Smooth muscle cell (in vitro differentiated cells): ENCODE results near the gene FAM107B. TPM values are rescaled to one million over a fixed set of nuclear protein-coding genes. Genes with fewer than 3 reads are reported as not detected.

Source experiments
- DNase-seq: peaks from one replicate; lab custom pipeline; 2025; ENCODE audit not compliant: unreplicated experiment; lab: John Stamatoyannopoulos, UW
- H2AFZ ChIP-seq: fragments of 200-600 bp; sonication (generic); 2 replicates; pipeline ENCODE4 v1.6.0; 2016; ENCODE audit warnings: antibody characterized with exemption, low read depth, mild to moderate bottlenecking
- H3F3A ChIP-seq: fragments of 200-600 bp; sonication (generic); 2 replicates; pipeline ENCODE4 v1.6.0; 2017; ENCODE audit warnings: antibody characterized with exemption, low read depth
- H3K27ac ChIP-seq: fragments of 200-600 bp; sonication (generic); 2 replicates; pipeline ENCODE4 v1.5.1; 2016; ENCODE audit warnings: low read depth, mild to moderate bottlenecking
- H3K27me3 ChIP-seq: fragments of 200-600 bp; sonication (generic); 2 replicates; pipeline ENCODE4 v1.6.1; 2016; ENCODE audit warnings: low read depth, mild to moderate bottlenecking
- H3K36me3 ChIP-seq: fragments of 200-600 bp; sonication (generic); 2 replicates; pipeline ENCODE4 v1.5.1; 2016; ENCODE audit warnings: low read depth
- H3K4me1 ChIP-seq: fragments of 200-600 bp; sonication (generic); 2 replicates; pipeline ENCODE4 v1.5.1; 2016; ENCODE audit warnings: low read depth
- H3K4me2 ChIP-seq: fragments of 200-600 bp; sonication (generic); 2 replicates; pipeline ENCODE4 v1.6.0; 2016; ENCODE audit warnings: mild to moderate bottlenecking
- H3K4me3 ChIP-seq: fragments of 200-600 bp; sonication (generic); 2 replicates; pipeline ENCODE4 v1.5.1; 2016; ENCODE audit warnings: mild to moderate bottlenecking
- H3K79me2 ChIP-seq: fragments of 200-600 bp; sonication (generic); 2 replicates; pipeline ENCODE4 v1.6.0; 2016; ENCODE audit warnings: low read depth, mild to moderate bottlenecking
- H3K9ac ChIP-seq: fragments of 200-600 bp; sonication (generic); 2 replicates; pipeline ENCODE4 v1.6.0; 2016; ENCODE audit warnings: low read depth
- H3K9me3 ChIP-seq: fragments of 200-600 bp; sonication (generic); replicated peaks from 2 replicates; pipeline ENCODE4 v1.5.1; 2016; ENCODE audit warnings: low read depth
- H4K20me1 ChIP-seq: fragments of 200-600 bp; sonication (generic); 2 replicates; pipeline ENCODE4 v1.6.0; 2016; ENCODE audit warnings: low read depth
- WGBS: methylation state at CpG from one replicate; pipeline ENCODE4 v1.1.7; 2016; ENCODE audit warnings: low lambda C conversion rate; 5-methylcytosine and 5-hydroxymethylcytosine counted together
- polyA plus RNA-seq: library from polyadenylated mRNA; unstranded; fragments of >200 nt; fragmentation: Nextera tagmentation; extraction: Ambion mirVana; gene quantifications from 2 replicates; pipeline ENCODE4 v1.2.1, GENCODE V29; 2016
- total RNA-seq: library from RNA; depleted of rRNA; stranded (reverse); fragments of >200 nt; gene quantifications from 2 replicates; pipeline ENCODE4 v1.2.3, GENCODE V29; 2014
- TF ChIP-seq, protein P1 (sequence below): fragments of 200-600 bp; sonication (generic); IDR thresholded peaks from 2 replicates; pipeline ENCODE4 v1.5.1; 2017; ENCODE audit warnings: borderline replicate concordance, mild to moderate bottlenecking, antibody characterized with exemption; ENCODE audit not compliant: insufficient read depth, poor library complexity, severe bottlenecking

Gene FAM107B
- total and polyA plus RNA-seq, 2 experiments from 2014 or later = 8.7 to 9.0 TPM

- DNase-seq = no peak
- WGBS = 85% methylated on average over 3 of the region's 3 CpGs
- H3F3A ChIP-seq = no peaks in the 10 kb centered on the region
Observed at GRCh38 chr10:14518149-14518548, 256.5 kb downstream of the FAM107B start.

DNA sequence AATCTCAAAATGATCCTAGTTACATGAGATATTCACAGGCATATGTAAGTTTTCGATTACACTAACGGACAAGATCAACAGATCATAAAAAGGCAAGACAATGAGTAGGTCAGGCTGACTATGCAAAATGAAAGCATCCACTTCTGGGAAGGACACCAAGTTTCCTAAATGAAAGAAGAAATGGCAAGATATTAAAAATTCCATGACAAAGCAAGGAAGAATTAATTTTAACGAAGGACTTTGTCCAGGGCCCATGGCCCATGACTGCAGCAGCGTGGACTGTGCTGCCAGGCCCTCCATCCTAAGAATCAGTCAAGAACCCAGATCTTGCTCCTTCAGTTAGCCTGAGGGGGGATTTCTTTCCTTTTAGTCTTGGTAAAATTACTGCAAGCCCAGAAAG, 261.6 kb downstream of the FAM107B start:
- DNase-seq = no peak
- Histone ChIP-seq H4K20me1 (no peaks in the 10 kb centered on the region), H3K79me2 (no peaks in the 10 kb centered on the region), H3K27me3 (no peaks in the 10 kb centered on the region), H3K4me3 (no peak overlapping the region), H3K36me3 (no peaks in the 10 kb centered on the region), H3F3A (no peaks in the 10 kb centered on the region), H3K9ac (no peak overlapping the region), H3K4me2 (no peak overlapping the region), H2AFZ (no peak overlapping the region), H3K4me1 (no peaks in the 10 kb centered on the region), H3K27ac (no peak overlapping the region), H3K9me3 (peaks cover 11% of the 10 kb centered on the region)
- TF ChIP-seq, protein P1, sequence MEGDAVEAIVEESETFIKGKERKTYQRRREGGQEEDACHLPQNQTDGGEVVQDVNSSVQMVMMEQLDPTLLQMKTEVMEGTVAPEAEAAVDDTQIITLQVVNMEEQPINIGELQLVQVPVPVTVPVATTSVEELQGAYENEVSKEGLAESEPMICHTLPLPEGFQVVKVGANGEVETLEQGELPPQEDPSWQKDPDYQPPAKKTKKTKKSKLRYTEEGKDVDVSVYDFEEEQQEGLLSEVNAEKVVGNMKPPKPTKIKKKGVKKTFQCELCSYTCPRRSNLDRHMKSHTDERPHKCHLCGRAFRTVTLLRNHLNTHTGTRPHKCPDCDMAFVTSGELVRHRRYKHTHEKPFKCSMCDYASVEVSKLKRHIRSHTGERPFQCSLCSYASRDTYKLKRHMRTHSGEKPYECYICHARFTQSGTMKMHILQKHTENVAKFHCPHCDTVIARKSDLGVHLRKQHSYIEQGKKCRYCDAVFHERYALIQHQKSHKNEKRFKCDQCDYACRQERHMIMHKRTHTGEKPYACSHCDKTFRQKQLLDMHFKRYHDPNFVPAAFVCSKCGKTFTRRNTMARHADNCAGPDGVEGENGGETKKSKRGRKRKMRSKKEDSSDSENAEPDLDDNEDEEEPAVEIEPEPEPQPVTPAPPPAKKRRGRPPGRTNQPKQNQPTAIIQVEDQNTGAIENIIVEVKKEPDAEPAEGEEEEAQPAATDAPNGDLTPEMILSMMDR = no peak
- WGBS = 98% methylated on average over 4 of the region's 4 CpGs

More at GRCh38 chr10:14518149-14518548, 256.5 kb downstream of the FAM107B start:
- peaks cover under 1% of the 10 kb centered on the region for H4K20me1 ChIP-seq
- H3K36me3 ChIP-seq = peaks cover 7% of the 10 kb centered on the region
- no peaks in the 10 kb centered on the region for H3K4me1 ChIP-seq
- no peaks in the 10 kb centered on the region for H3K27me3 ChIP-seq
- H3K4me2 ChIP-seq = no peak overlapping the region
- no peak overlapping the region for H3K27ac ChIP-seq
- H2AFZ ChIP-seq = no peak overlapping the region
- H3K79me2 ChIP-seq = no peaks in the 10 kb centered on the region
- H3K4me3 ChIP-seq = no peak overlapping the region
- TF ChIP-seq, protein P1 = no peak
- H3K9ac ChIP-seq = no peak overlapping the region
- H3K9me3 ChIP-seq = no peaks in the 10 kb centered on the region

DNA sequence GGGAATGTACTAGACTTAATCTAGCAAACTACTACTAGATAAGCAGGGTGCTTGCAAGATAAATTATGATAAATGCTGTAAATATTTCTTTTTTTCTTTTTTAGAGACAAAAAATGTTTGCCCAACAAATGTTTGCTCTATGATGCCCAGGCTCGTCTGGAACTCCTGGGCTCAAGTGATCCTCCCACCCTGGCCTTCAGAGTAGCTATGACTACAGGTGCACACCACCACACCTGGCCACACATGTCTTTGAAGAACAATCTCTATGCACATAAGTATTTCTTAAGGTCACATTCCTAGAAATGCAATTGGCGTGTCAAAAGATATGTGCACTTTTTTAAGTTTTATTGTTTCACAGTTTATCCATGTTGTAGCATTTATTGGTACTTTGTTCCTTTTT, 264.4 kb downstream of the FAM107B start:
- H3K9ac ChIP-seq = no peak overlapping the region
- H3K36me3 ChIP-seq = no peaks in the 10 kb centered on the region
- no peak overlapping the region for H3K4me3 ChIP-seq
- H4K20me1 ChIP-seq = no peaks in the 10 kb centered on the region
- H3K27me3 ChIP-seq = no peaks in the 10 kb centered on the region
- no peaks in the 10 kb centered on the region for H3K4me1 ChIP-seq
- H3K9me3 ChIP-seq = peaks cover 11% of the 10 kb centered on the region
- no peak overlapping the region for H2AFZ ChIP-seq
- no peaks in the 10 kb centered on the region for H3K79me2 ChIP-seq
- H3F3A ChIP-seq = no peaks in the 10 kb centered on the region
- WGBS = 64% methylated on average over 2 of the region's 2 CpGs
- TF ChIP-seq, protein P1 = no peak
- no peak for DNase-seq
- no peak overlapping the region for H3K4me2 ChIP-seq
- no peak overlapping the region for H3K27ac ChIP-seq

GRCh38 chr10:14508725-14509124, 266.0 kb downstream of the FAM107B start:
- TF ChIP-seq, protein P1 = no peak
- H3K36me3 ChIP-seq = no peaks in the 10 kb centered on the region
- H2AFZ ChIP-seq = no peak overlapping the region
- H3K4me2 ChIP-seq = no peak overlapping the region
- no peaks in the 10 kb centered on the region for H3K4me1 ChIP-seq
- H3K79me2 ChIP-seq = no peaks in the 10 kb centered on the region
- no peaks in the 10 kb centered on the region for H3F3A ChIP-seq
- no peak overlapping the region for H3K9ac ChIP-seq
- peaks cover 11% of the 10 kb centered on the region for H3K9me3 ChIP-seq
- 95% methylated on average over 14 of the region's 14 CpGs for WGBS
- H4K20me1 ChIP-seq = no peaks in the 10 kb centered on the region
- no peak for DNase-seq
- H3K4me3 ChIP-seq = no peak overlapping the region
- H3K27me3 ChIP-seq = peaks cover 12% of the 10 kb centered on the region
- no peak overlapping the region for H3K27ac ChIP-seq
